GM12801 (cell line): ENCODE results near the gene RNF44.

Experiments used
- TF ChIP-seq, protein P1 (sequence below): IDR thresholded peaks from one replicate; pipeline ENCODE4 v1.5.1; 2011; ENCODE audit warnings: control low read depth; ENCODE audit not compliant: insufficient read length; ENCODE audit errors: extremely low read depth

Gene RNF44

DNA sequence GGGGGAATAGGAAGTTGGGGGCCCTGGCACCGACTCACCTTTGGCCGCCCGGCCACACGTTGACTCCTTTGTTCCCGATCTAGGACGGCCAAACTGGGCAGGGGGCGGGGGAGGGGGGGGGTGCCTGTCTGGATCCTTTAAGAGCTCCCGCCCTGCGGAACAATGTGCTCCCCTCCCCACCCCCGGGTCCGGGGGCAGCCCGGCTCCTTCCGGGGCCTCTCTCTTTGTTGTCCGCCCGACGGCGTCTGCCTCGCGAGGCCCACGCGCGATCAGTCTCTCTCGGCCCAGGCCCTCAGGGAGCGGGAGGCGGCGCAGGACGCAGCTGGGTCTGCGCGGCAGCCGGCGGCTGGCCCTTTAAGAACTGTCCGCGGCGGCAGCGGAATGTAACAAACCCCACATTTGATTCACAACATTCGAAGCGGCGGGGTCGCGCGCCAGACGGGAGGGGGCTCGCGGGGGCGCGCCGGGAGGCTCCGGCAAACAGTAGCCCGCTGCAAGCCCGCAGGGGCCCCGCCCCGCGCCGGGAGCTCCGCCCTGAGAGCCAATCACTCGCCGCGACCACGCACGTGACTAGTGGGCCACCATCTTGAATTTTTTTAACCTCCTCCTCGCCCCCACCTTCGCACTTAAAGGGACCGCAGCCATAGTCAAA, at the start of gene RNF44:
TSS of gene RNF44 (minus strand) at position 501 of the 652 bp plus-strand sequence. CDS start 4,930 bp downstream, outside the sequence.
- TF ChIP-seq, protein P1, sequence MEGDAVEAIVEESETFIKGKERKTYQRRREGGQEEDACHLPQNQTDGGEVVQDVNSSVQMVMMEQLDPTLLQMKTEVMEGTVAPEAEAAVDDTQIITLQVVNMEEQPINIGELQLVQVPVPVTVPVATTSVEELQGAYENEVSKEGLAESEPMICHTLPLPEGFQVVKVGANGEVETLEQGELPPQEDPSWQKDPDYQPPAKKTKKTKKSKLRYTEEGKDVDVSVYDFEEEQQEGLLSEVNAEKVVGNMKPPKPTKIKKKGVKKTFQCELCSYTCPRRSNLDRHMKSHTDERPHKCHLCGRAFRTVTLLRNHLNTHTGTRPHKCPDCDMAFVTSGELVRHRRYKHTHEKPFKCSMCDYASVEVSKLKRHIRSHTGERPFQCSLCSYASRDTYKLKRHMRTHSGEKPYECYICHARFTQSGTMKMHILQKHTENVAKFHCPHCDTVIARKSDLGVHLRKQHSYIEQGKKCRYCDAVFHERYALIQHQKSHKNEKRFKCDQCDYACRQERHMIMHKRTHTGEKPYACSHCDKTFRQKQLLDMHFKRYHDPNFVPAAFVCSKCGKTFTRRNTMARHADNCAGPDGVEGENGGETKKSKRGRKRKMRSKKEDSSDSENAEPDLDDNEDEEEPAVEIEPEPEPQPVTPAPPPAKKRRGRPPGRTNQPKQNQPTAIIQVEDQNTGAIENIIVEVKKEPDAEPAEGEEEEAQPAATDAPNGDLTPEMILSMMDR, result no peak

DNA sequence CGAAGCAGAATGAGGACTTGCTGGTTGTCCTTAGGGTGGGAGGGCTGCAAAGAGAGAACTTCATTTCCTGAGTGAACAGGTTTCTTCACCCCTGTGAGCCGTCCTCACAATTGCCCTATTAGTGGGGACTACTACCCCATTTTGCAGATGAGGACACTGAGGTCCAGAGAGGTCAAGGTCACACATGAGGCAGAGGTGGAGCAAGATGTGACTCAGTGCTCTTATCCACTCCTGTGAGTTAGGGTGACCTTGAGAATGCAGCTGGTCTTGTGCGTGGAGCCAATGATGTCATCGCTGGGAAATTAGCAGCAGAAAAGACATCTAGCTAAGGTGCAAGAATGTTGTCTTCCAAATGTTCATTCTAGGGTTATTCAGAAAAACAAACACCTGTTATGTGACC, 45.9 kb upstream of the RNF44 start:
- TF ChIP-seq, protein P1, result no peak

DNA sequence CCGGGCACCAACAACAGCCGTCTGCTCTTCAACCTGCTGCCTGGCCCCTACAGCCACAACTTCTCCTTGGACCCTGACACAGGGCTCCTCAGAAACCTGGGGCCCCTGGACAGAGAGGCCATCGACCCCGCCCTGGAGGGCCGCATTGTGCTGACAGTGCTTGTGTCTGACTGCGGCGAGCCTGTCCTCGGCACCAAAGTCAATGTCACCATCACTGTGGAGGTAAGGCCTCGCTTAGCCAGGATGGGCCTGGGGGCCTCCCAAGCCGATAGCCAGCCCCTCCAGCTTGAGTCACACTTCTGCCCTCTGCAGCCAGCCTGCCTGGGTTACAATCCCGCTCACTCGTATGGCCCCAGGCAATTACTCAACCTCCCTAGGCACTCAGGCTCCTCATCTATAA, 44.2 kb upstream of the RNF44 start:
- TF ChIP-seq, protein P1, result no peak

DNA sequence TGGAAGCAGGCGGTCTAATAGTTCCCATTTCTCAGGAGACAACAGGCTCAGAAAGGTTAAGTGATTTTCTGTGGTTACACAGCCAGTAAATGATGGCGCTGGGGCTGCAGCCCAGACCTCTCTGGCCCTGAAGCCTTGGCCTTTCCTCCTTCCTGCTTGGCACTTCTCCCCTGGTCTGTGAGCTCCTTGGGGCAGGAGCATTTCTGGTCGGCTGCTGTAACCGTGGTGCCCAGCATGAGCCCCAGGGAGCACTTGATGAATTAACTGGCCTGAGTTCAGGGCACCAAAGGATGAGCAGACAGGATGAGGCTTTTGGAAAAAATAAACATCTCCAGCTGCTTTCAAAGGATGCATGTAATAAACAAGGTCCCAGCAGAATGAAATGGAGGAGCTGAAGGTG, 42.1 kb upstream of the RNF44 start:
- TF ChIP-seq, protein P1, result no peak

DNA sequence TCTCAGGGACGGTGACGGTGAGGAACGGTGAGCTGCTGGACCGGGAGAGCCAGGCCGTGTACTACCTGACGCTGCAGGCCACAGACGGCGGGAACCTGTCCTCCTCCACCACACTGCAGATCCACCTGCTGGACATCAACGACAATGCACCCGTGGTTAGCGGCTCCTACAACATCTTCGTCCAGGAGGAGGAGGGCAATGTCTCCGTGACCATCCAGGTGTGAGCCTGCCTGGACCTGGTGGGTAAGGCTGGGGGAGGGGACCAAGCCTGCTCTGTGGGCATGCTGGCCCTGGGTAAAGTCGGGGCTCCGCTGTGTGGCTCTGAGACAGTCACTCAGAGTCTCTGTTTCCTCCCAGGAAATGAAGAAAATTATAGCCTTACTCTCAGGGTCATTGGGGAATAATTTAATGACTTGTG, 41.2 kb upstream of the RNF44 start:
- TF ChIP-seq, protein P1, result no peak

DNA sequence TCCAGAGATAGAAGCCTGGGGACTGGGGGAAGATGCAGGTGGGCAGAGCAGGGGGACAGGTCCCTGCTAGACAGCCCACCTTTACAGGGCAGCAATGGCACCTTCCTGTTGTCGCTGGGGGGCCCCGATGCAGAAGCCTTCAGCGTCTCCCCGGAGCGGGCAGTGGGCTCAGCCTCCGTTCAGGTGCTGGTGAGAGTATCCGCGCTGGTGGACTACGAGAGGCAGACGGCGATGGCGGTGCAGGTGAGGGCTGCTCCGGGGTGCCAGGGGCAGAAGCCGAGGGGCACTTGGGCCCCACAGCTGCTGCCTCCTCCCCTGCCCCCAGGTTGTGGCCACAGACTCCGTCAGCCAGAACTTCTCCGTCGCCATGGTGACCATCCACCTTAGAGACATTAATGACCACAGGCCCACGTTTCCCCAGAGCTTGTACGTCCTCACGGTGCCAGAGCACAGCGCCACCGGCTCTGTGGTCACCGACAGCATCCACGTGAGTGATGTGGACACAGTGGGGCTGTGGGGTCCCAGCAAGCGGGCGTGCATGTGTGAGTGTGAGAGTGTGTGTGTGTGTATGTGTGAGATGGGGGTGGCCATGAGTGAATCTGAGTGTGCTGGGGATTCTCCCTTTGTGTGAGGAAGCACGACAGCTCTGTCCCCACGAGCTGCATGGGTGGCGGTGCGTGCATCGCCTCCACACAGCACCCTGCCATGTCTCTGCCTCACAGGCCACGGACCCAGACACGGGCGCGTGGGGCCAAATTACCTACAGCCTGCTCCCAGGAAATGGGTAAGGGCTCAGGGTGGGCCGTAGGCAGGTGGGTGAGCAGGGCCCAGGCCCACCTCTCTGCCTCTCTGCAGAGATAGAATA, 40.3 kb upstream of the RNF44 start:
- TF ChIP-seq, protein P1, result no peak

DNA sequence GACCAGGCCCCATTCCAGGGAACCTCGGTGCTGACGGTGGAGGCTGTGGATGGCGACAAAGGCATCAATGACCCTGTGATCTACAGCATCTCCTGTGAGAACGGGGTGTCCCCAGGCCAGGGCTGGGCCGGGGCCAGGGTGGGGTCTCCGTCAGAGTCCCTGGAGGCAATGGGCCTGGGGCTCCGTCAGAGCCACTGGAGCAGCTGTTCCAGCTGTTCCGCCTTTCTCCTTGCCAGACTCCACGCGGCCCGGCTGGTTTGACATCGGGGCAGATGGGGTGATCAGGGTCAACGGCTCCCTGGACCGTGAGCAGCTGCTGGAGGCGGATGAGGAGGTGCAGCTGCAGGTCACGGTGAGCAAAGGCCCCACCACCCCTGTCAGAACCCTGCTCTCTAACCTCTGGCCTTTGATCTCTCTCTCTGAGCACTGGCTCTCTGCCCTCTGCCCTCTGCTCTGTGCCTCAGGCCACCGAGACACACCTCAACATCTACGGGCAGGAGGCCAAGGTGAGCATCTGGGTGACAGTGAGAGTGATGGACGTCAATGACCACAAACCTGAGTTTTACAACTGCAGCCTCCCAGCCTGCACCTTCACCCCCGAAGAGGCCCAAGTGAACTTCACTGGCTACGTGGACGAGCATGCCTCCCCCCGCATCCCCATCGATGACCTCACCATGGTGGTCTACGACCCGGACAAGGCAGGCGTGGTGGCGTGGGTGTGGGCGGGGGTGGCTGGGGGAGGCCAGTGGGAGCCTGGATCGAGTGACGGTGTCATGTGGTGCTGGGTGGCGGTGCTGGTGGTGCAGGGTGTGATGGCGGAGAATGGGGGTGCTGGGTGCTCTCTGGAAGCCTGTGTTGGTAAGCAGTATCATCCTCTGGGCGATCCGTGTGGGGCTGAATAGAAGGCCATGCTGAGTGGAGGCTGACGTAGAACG, 38.6 kb upstream of the RNF44 start:
- TF ChIP-seq, protein P1, result no peak
